GM04503 (cell line): ENCODE data around the gene ULBP1.
A peak's percentile ranks its signal among the peaks of the same experiment; 100 is the strongest.
"Not testable (repeated sequence)": the region's sequence is repeated elsewhere in the genome, so short reads cannot be mapped to it uniquely, and the experiment has no call there.

ENCODE experiments used
- DNase-seq: peaks from one replicate; pipeline ENCODE4 v3.0.0-alpha.2; 2012; ENCODE audit warnings: low read depth

Gene ULBP1

DNA sequence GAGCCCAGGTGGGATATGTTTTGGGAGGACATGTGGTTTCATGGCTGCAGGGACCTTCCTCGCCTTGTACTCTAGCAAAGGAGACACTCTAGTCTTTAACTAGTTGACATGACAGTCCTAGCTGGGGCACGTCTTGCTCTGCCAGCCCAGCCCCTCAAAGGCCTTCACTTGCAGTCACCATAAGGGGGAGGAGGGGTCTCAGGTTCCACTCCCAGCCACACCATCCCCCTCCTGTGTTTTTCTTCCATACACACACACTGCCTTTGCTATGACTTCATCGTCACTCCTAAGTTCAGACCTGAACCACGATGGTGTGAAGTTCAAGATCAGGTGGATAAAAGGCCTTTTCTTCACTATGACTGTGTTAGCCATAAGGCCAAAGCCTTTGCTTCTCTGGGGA, 13.5 kb downstream of the ULBP1 start:
- no peak for DNase-seq

- DNase-seq, result no peak
Observed at GRCh38 chr6:149978610-149979009, 14.9 kb downstream of the ULBP1 start.

- DNase-seq, result no peak
Observed at GRCh38 chr6:149979293-149979692, 15.6 kb downstream of the ULBP1 start.

DNA sequence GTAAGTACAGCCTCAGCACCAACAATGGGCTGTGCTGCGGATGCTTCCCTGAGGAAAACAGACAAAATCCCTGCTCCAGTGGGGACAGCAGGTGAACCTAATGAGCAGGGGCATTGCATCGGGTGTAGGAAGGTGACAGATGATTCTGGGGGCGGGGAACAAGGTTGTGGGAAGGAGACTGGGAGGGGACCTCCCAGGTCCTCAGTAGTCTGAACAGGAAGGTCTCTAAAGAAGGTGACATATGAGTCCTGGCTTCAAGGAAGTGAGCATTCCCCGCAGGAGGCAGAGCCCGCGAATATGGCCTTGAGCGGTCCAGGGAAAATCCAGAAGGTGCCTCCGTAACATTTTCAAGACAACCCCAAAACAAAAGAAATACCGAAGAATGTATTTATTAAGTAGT, 19.4 kb downstream of the ULBP1 start:
- no peak for DNase-seq

GRCh38 chr6:149984773-149985172, 21.0 kb downstream of the ULBP1 start:
- no peak for DNase-seq

- DNase-seq, result no peak
Observed at GRCh38 chr6:149985481-149985937, 21.8 kb downstream of the ULBP1 start.

GRCh38 chr6:149987602-149988107, 23.9 kb downstream of the ULBP1 start:
- no peak for DNase-seq

GRCh38 chr6:149988550-149989346, 25.0 kb downstream of the ULBP1 start:
- no peak for DNase-seq

DNA sequence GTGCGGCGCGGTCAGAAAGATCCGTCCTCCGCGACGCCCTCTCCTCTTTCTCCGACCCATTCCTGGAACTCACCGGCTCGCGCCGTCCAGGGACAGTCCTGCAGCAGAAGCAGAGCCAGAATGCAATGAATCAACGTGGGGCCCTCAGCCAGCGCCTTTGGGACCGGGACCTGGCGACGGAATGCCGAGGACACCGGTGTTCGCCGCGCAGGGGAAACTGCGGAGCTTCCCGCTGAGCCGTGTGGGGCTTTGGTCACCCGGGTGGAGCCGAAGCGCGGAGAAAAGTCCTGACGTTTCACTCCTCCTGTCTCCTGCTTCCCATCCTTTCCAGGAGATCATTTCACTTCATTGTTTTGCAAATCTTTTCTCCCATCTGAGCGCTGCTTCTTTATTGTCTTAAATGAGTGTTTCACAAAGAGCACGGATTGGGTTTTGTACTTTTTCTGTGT, 26.5 kb downstream of the ULBP1 start:
- DNase-seq, result no peak

GRCh38 chr6:149990661-149991471, 27.1 kb downstream of the ULBP1 start:
- DNase-seq, result no peak

DNA sequence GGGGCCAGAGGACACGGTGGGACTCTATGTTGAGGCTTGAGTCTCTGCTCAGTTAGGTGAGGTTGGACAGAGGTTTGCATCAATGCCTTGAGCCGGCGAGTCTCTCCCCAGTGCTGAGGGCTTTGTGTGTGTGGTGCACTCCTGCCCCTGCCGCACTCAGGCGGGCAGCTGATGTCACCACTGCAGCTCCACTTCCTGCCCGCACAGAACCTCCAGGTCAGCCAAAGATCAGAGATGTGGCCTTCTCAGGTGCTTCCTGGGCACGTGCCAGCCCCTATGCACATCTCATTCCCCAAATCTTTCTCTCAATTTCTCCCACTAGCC, 27.7 kb downstream of the ULBP1 start:
- not testable (repeated sequence) for DNase-seq

DNA sequence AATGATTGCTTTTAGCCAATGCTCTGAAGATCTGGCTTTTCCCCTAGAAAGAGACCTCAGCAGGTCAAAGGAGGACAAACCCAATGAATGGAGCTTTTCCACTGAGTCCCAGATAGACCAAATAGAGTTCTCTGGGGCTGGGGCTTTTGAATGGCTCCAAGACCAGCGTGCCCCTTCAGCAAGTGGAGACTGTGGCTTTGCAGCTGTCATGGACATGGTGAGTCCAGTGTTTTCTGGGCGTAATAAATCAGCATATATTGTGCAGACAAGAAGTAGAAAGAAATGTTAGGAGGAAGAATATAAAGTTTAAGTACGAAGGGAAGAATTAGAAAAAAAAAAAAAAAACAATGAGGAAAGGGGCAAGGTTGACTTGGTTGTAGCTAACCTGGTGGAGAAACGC, 28.1 kb downstream of the ULBP1 start:
- no peak for DNase-seq

DNA sequence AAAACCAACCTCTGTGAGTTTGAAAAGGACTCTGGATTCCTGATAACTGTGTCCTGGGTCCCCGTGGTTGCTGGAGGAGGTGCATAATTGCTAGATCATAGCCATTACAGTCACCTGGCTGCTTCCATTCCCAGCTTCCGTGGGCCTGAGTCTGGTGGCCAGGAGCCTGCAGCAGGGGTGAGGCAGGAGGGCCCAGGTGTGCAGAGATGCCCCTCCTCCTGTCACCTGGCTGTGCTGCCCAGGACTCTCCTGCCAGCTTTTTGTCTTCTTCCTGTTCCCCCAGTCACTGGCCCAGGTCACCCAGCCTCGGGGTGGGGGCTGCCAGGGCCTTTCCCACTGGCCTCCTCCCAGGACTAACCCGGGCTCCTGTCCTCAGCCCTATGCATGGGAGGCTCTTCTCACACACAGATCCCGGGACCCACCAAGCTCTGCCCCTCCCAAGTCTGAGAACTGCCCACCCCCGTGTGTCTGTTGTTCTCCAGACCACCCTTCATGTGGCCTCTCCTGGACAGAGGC, 31.6 kb downstream of the ULBP1 start:
- no peak for DNase-seq

- DNase-seq, result no peak
Observed at GRCh38 chr6:149995971-149996370, 32.2 kb downstream of the ULBP1 start.

DNA sequence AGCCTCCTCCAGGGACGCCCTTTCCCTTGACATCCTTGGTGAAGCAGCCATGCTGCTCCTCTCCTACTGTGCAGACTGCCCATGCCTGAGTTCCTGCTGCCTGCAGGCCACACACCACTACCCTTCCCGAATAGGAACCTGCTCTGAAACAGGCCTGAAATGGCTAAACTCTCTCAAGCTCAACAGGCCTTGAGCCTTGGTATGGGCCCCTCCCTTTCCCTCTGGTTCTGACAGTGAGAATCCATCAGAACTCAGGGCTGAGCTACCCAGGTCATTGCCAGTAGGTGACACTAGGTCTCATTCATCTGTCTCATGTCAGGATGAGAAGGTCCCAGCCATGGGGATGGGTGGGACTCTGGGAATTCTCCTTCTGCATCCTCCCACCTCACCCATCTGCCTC, 35.9 kb downstream of the ULBP1 start:
- DNase-seq, result no peak

DNA sequence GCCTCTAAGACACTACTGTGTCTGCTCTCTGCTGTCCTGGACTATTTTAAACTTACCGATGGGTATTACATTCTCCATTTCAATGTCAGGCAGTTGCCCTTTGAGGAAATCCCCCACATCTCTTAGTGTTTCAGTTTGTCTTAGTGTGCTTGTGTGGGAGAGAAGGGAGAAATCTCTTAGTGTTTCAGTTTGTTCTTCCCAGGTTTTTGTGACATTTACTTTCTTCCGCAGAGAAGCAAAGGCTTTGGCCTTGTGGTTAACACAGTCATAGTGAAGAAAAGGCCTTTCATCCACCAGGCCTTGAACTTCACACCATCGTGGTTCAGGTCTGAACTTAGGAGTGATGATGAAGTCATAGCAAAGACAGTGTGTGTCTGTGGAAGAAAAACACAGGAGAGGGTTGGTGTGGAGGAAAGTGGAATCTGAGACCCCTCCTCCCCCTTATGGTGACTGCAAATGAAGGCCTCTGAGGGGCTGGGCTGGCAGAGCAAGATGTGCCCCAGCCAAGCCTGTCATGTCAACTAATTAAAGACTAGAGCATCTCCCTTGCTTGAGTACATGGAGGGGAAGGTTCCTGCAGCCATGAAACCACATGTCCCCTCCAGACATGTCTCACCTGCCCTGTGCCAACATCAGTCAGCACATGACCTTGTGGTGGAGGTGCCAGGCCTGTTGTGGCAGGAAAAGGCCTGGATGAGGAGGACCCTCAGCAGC, 37.7 kb downstream of the ULBP1 start:
- no peak for DNase-seq

GRCh38 chr6:150002710-150003109, 39.0 kb downstream of the ULBP1 start:
- no peak for DNase-seq

DNA sequence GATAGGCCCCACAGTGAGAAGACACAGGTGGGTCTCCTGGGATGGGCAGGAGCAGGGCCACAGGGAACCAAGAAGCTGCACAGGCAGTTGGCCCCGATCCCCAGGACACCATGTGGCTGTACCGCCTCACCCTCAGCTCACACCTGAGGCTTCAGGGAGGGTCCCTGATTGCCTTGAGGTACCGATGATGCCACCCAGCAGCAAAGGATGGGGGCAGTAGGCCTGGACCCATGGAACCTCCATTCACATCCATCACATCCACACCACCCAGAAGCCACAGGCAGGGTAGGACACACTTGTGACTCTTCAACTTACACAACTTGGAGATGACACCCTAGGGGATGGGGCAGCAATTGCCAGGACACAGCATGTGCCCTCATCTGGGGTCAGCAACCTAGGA, 39.9 kb downstream of the ULBP1 start:
- not testable (repeated sequence) for DNase-seq

GRCh38 chr6:150004101-150004782, 40.5 kb downstream of the ULBP1 start:
- no peak for DNase-seq

DNA sequence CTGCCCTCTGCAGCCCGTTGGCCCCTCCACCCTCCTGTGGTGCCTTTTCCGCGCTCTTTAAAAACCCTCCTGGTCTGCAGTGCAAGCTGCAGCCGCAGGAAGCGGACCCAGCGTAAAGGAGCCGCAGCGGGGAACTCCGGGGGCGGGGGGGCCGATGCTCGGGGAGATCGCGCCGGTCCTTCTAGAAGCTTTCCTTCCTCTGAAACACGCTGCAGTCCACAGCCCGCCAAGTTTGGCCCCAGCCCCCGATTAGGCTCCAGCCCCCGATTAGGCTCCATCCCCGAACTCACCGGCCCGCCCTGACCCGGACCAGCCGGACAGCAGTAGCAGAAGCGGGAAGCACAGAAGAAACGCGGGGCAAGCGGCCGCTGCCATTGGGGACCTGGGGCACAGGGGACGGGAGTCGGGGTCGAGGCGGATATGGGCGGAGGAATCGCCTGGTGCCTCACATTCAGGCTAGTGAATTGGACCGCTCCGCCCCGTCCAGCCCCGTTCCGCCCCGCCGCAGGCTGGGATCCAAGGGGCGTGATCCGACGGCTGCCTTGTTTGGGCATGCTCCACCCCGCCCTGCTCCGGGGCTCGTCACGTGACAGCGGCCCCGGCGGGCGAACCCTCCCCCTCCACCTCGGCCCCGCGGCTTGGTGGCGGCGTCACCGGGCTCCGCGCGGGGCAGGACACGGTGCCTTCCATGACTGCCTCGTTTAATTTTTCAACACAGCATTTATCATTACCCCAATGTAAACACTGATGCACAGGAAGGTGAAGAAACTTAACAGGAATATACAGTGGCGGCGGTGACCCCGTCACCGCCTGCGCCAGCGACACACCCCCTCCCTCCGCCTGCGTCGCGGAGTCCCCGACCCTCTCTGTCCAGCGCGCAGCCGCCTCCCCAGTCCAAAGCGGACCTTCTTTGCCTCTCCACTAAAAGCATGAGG, 41.3 kb downstream of the ULBP1 start:
- peak; percentile 31 for DNase-seq
